Measurements from ENCODE around the gene AOPEP.
A peak's percentile ranks its signal among the peaks of the same experiment; 100 is the strongest.

Gene AOPEP

GRCh38 chr9:95047452-95048224 is 321.1 kb downstream of the AOPEP start:
- CTCF ChIA-PET, result interaction anchor here (0.6 to 2.1 kb wide), 3 partner anchors 11 to 366 kb away, joined by 4 to 6 read pairs (median 4); no protein-coding TSS in a partner anchor
- POLR2A ChIA-PET (ENCODE audit: low non-redundant PET), result interaction anchor here (0.7 kb wide), 1 partner anchor 264 kb away, joined by 3 read pairs; no protein-coding TSS in a partner anchor

GRCh38 chr9:95048225-95049087 is 322.0 kb downstream of the AOPEP start:
- CTCF ChIA-PET, result interaction anchor here (0.5 to 2.1 kb wide), 3 partner anchors 120 to 367 kb away, joined by 3 to 6 read pairs (median 3); no protein-coding TSS in a partner anchor
- TF ChIP-seq CTCF (conservative IDR thresholded peaks at IDR 0.05; ENCODE audit: low read depth), result no peak
- H3K27ac ChIP-seq, result peak overlapping the region; percentile 95
- DNase-seq (ENCODE audit: low spot score), result peak; percentile 92
- POLR2A ChIA-PET (ENCODE audit: low non-redundant PET), result no interaction called here

More at GRCh38 chr9:95047452-95048224, 321.1 kb downstream of the AOPEP start:
- DNase-seq (ENCODE audit: low spot score), result no peak
- TF ChIP-seq CTCF (conservative IDR thresholded peaks at IDR 0.05; ENCODE audit: low read depth), result no peak
- H3K27ac ChIP-seq, result peak overlapping the region; percentile 95

GRCh38 chr9:95049761-95050160 is 323.3 kb downstream of the AOPEP start:
- peak; percentile 50 for DNase-seq (ENCODE audit: low spot score)
- POLR2A ChIA-PET (ENCODE audit: low non-redundant PET), result no interaction called here
- TF ChIP-seq CTCF (conservative IDR thresholded peaks at IDR 0.05; ENCODE audit: low read depth), result no peak
- CTCF ChIA-PET, result interaction anchor here (2.1 kb wide), 1 partner anchor 368 kb away, joined by 6 read pairs; no protein-coding TSS in a partner anchor
- H3K27ac ChIP-seq, result no peak overlapping the region

- no peak for TF ChIP-seq CTCF (conservative IDR thresholded peaks at IDR 0.05; ENCODE audit: low read depth)
- peak; percentile 41 for DNase-seq (ENCODE audit: low spot score)
- ChIA-PET POLR2A (ENCODE audit: low non-redundant PET) (no interaction called here), CTCF (interaction anchor here (0.6 to 0.7 kb wide), 2 partner anchors 132 to 305 kb away, joined by 3 to 4 read pairs; no protein-coding TSS in a partner anchor)
- peak overlapping the region; percentile 48 for H3K27ac ChIP-seq
These were observed 327.4 kb downstream of the AOPEP start for GRCh38 chr9:95053611-95054570.

- TF ChIP-seq CTCF (conservative IDR thresholded peaks at IDR 0.05; ENCODE audit: low read depth), result no peak
- POLR2A ChIA-PET (ENCODE audit: low non-redundant PET), result no interaction called here
- H3K27ac ChIP-seq, result no peak overlapping the region
- DNase-seq (ENCODE audit: low spot score), result no peak
- CTCF ChIA-PET, result no interaction called here
These were observed 328.9 kb downstream of the AOPEP start for GRCh38 chr9:95055334-95055850.
